ENCODE data around the gene SLC11A1.

DNA sequence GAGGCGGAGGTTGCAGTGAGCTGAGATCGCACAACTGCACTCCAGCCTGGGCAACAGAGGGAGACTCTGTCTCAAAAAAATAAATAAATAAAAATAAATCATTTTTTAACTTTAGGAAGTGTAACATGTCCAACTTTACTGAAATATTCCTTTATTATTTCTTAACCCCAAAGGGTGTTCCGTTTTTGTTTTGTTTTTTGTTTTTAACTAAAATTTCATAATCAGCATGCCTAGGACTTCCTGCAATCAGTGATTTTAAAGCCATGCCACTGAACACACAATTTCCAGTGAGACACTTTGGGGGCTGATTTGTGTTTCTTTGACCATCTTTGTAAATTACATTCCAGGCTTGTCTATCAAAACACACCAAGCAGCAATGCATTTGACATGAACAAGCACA, 18.3 kb upstream of the SLC11A1 start:
- TF ChIP-seq, protein P1, sequence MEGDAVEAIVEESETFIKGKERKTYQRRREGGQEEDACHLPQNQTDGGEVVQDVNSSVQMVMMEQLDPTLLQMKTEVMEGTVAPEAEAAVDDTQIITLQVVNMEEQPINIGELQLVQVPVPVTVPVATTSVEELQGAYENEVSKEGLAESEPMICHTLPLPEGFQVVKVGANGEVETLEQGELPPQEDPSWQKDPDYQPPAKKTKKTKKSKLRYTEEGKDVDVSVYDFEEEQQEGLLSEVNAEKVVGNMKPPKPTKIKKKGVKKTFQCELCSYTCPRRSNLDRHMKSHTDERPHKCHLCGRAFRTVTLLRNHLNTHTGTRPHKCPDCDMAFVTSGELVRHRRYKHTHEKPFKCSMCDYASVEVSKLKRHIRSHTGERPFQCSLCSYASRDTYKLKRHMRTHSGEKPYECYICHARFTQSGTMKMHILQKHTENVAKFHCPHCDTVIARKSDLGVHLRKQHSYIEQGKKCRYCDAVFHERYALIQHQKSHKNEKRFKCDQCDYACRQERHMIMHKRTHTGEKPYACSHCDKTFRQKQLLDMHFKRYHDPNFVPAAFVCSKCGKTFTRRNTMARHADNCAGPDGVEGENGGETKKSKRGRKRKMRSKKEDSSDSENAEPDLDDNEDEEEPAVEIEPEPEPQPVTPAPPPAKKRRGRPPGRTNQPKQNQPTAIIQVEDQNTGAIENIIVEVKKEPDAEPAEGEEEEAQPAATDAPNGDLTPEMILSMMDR (IDR thresholded peaks at IDR 0.05), result no peak
- no peak for TF ChIP-seq POLR2A (IDR thresholded peaks at IDR 0.05)

All from vagina (tissue), 2 donors.